OCI-LY1 (cell line): ENCODE results near the gene PKMYT1.
"Not testable (repeated sequence)": the region's sequence is repeated elsewhere in the genome, so short reads cannot be mapped to it uniquely, and the experiment has no call there.

ENCODE experiments used
- H2AFZ ChIP-seq: fragments of 200-600 bp; sonication (generic), shearing (Covaris generic); 2 replicates; pipeline ENCODE4 v1.6.0; 2014; ENCODE audit warnings: antibody characterized with exemption, mild to moderate bottlenecking, low read length
- H3F3A ChIP-seq: fragments of 200-600 bp; sonication (generic), shearing (Covaris generic); 2 replicates; pipeline ENCODE4 v1.6.0; 2014; ENCODE audit warnings: mild to moderate bottlenecking, antibody characterized with exemption, low read length, moderate library complexity; ENCODE audit not compliant: insufficient read depth
- H3K27ac ChIP-seq: fragments of 200-600 bp; sonication (generic); 2 replicates; pipeline ENCODE4 v1.5.1; 2014; ENCODE audit warnings: low read length, mixed run types, mild to moderate bottlenecking, low read depth; ENCODE audit not compliant: poor library complexity, severe bottlenecking
- H3K27me3 ChIP-seq: fragments of 200-600 bp; sonication (generic); 2 replicates; pipeline ENCODE4 v1.6.0; 2014; ENCODE audit warnings: antibody characterized with exemption, mild to moderate bottlenecking, low read length, moderate library complexity; ENCODE audit not compliant: insufficient read depth
- H3K36me3 ChIP-seq: fragments of 200-600 bp; sonication (generic); 2 replicates; pipeline ENCODE4 v1.6.1; 2014; ENCODE audit warnings: mild to moderate bottlenecking, antibody characterized with exemption, low read length, moderate library complexity, mixed read lengths; ENCODE audit not compliant: insufficient read depth
- H3K4me1 ChIP-seq: fragments of 200-600 bp; sonication (generic); 2 replicates; pipeline ENCODE4 v1.5.1; 2014; ENCODE audit warnings: mild to moderate bottlenecking, low read length, moderate library complexity; ENCODE audit not compliant: insufficient read depth, severe bottlenecking
- H3K4me2 ChIP-seq: fragments of 200-600 bp; sonication (generic), shearing (Covaris generic); 2 replicates; pipeline ENCODE4 v1.6.1; 2014; ENCODE audit warnings: low read length
- H3K4me3 ChIP-seq: fragments of 200-600 bp; sonication (generic); 2 replicates; pipeline ENCODE4 v1.5.1; 2014; ENCODE audit warnings: low read length, low read depth, mild to moderate bottlenecking, mixed read lengths; ENCODE audit not compliant: poor library complexity, severe bottlenecking
- H3K79me2 ChIP-seq: fragments of 200-600 bp; shearing (Covaris generic); 2 replicates; pipeline ENCODE4 v1.6.1; 2016; ENCODE audit warnings: mixed run types, low read length, mixed read lengths; ENCODE audit not compliant: insufficient read depth
- H3K9ac ChIP-seq: fragments of 200-600 bp; sonication (generic), shearing (Covaris generic); 2 replicates; pipeline ENCODE4 v1.6.1; 2014; ENCODE audit warnings: mild to moderate bottlenecking, low read length, mixed read lengths
- H3K9me2 ChIP-seq: fragments of 200-600 bp; sonication (generic), shearing (Covaris generic); 2 replicates; pipeline ENCODE4 v1.6.1; 2014; ENCODE audit warnings: low read depth, mild to moderate bottlenecking, low read length, mixed read lengths
- H3K9me3 ChIP-seq: fragments of 200-600 bp; shearing (Covaris generic); 2 replicates; pipeline ENCODE4 v1.6.1; 2014; ENCODE audit warnings: low read length, mixed read lengths
- H4K20me1 ChIP-seq: fragments of 200-600 bp; sonication (generic), shearing (Covaris generic); 2 replicates; pipeline ENCODE4 v1.6.0; 2016; ENCODE audit warnings: mild to moderate bottlenecking, low read length; ENCODE audit not compliant: insufficient read depth
- CTCF ChIP-seq: fragments of 200-600 bp; sonication (generic), shearing (Covaris generic); IDR thresholded peaks from 2 replicates; pipeline ENCODE4 v1.5.1; 2017; ENCODE audit warnings: mild to moderate bottlenecking, antibody characterized with exemption, low read length, moderate library complexity, mixed read lengths
- EZH2 ChIP-seq: fragments of 200-600 bp; sonication (generic), shearing (Covaris generic); IDR thresholded peaks from 2 replicates; pipeline ENCODE4 v1.8.0; 2017; ENCODE audit warnings: borderline replicate concordance, mixed run types, mild to moderate bottlenecking, antibody characterized with exemption, low read length, moderate library complexity, mixed read lengths

The PKMYT1 gene

GRCh38 chr16:2929693-2930092, 50.6 kb downstream of the PKMYT1 start:
- TF ChIP-seq EZH2 = no peak
- no peak for TF ChIP-seq CTCF
- peaks cover 4% of the 10 kb centered on the region for H3K4me1 ChIP-seq
- no peak overlapping the region for H3K9ac ChIP-seq

GRCh38 chr16:2928796-2929195, 51.5 kb downstream of the PKMYT1 start:
- TF ChIP-seq CTCF (no peak), EZH2 (no peak)
- Histone ChIP-seq H3K4me3 (no peak overlapping the region), H3K79me2 (no peaks in the 10 kb centered on the region), H3K4me1 (peaks cover 4% of the 10 kb centered on the region), H3K9me2 (no peaks in the 10 kb centered on the region), H4K20me1 (no peaks in the 10 kb centered on the region), H3K36me3 (no peaks in the 10 kb centered on the region; the same call in 1 of the 2 replicates), H3K27ac (no peak overlapping the region), H3K27me3 (no peaks in the 10 kb centered on the region), H3F3A (no peaks in the 10 kb centered on the region), H3K9me3 (no peaks in the 10 kb centered on the region), H3K4me2 (no peak overlapping the region), H2AFZ (no peak overlapping the region), H3K9ac (no peak overlapping the region)

More at GRCh38 chr16:2929693-2930092, 50.6 kb downstream of the PKMYT1 start:
- no peak overlapping the region for H3K4me2 ChIP-seq
- H3K4me3 ChIP-seq = no peak overlapping the region
- no peaks in the 10 kb centered on the region for H3K27me3 ChIP-seq
- no peaks in the 10 kb centered on the region for H3K79me2 ChIP-seq
- no peaks in the 10 kb centered on the region for H3K9me3 ChIP-seq
- H2AFZ ChIP-seq = no peak overlapping the region
- no peaks in the 10 kb centered on the region for H3K9me2 ChIP-seq
- peaks cover 5% of the 10 kb centered on the region for H3K36me3 ChIP-seq
- no peaks in the 10 kb centered on the region for H4K20me1 ChIP-seq
- no peaks in the 10 kb centered on the region for H3F3A ChIP-seq
- H3K27ac ChIP-seq = no peak overlapping the region

GRCh38 chr16:2928151-2928550, 52.1 kb downstream of the PKMYT1 start:
- not testable (repeated sequence) for H3F3A ChIP-seq, H3K79me2 ChIP-seq, H3K27ac ChIP-seq

GRCh38 chr16:2927010-2927646, 53.1 kb downstream of the PKMYT1 start:
- Histone ChIP-seq H3F3A (no peaks in the 10 kb centered on the region), H3K36me3 (peaks cover 4% of the 10 kb centered on the region; the same call in 1 of the 2 replicates), H3K79me2 (no peaks in the 10 kb centered on the region), H3K4me2 (peak overlapping the region; percentile 51; the same call in 1 of the 2 replicates), H3K9ac (no peak overlapping the region), H3K9me3 (no peaks in the 10 kb centered on the region), H2AFZ (no peak overlapping the region), H3K4me1 (peaks cover 4% of the 10 kb centered on the region), H4K20me1 (no peaks in the 10 kb centered on the region), H3K27me3 (no peaks in the 10 kb centered on the region), H3K9me2 (no peaks in the 10 kb centered on the region), H3K27ac (no peak overlapping the region), H3K4me3 (peak overlapping the region; percentile 25)
- no peak for TF ChIP-seq EZH2
- TF ChIP-seq CTCF = peak; percentile 95

More at GRCh38 chr16:2928151-2928550, 52.1 kb downstream of the PKMYT1 start:
- not testable (repeated sequence) for H3K4me2 ChIP-seq, H3K27me3 ChIP-seq, H3K9ac ChIP-seq, H3K9me3 ChIP-seq, H3K9me2 ChIP-seq, H3K4me3 ChIP-seq, H4K20me1 ChIP-seq, H2AFZ ChIP-seq, H3K36me3 ChIP-seq, H3K4me1 ChIP-seq
